Astrocyte (in vitro differentiated cells and primary cell): ENCODE measurements around the gene NEIL3.

Experiments used
- EZH2 ChIP-seq: IDR thresholded peaks from 2 replicates; pipeline ENCODE4 v1.6.1; 2012; ENCODE audit warnings: mild to moderate bottlenecking, low read length, inconsistent platforms; ENCODE audit not compliant: insufficient read depth
- TF ChIP-seq, protein P1 (sequence below): IDR thresholded peaks from 2 replicates; pipeline ENCODE4 v1.5.1; 2011; ENCODE audit warnings: low read depth, mild to moderate bottlenecking, inconsistent platforms, low read length, moderate library complexity; ENCODE audit not compliant: insufficient read depth

DNA sequence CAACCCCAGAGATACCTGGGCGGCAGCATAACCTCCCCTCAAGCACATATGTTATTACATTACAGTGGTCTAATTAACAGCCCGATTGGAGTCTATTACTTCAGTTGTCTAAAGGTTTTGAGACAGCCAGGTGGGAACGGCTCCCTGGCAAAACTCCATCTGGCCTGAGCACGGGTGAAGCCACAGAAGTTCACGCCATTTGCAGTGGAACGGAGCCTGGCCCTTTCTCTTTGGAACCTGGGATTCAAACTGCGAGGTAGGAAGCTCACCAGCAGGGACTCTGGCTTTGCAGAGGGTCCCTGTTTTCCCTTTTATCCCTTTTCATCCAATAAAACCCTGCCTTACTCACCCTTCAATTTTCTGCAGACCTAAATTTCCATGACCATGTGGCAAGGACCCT, 45.9 kb upstream of the NEIL3 start:
- TF ChIP-seq, protein P1, sequence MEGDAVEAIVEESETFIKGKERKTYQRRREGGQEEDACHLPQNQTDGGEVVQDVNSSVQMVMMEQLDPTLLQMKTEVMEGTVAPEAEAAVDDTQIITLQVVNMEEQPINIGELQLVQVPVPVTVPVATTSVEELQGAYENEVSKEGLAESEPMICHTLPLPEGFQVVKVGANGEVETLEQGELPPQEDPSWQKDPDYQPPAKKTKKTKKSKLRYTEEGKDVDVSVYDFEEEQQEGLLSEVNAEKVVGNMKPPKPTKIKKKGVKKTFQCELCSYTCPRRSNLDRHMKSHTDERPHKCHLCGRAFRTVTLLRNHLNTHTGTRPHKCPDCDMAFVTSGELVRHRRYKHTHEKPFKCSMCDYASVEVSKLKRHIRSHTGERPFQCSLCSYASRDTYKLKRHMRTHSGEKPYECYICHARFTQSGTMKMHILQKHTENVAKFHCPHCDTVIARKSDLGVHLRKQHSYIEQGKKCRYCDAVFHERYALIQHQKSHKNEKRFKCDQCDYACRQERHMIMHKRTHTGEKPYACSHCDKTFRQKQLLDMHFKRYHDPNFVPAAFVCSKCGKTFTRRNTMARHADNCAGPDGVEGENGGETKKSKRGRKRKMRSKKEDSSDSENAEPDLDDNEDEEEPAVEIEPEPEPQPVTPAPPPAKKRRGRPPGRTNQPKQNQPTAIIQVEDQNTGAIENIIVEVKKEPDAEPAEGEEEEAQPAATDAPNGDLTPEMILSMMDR = no peak
- TF ChIP-seq EZH2 = no peak
